HCT116 (cell line): ENCODE data around the gene ASS1. TPM values are rescaled to one million over a fixed set of nuclear protein-coding genes. Genes with fewer than 3 reads are reported as not detected.

Experiments used
- ATAC-seq: fragments of 200-7000 bp; cut with Tn5 transposase; 2 replicates; pipeline ENCODE4 v1.9.1; 2020; ENCODE audit warnings: mild to moderate bottlenecking, moderate library complexity
- BruUV-seq: library from RNA; stranded (reverse); fragments of 400-500 nt; replicated peaks from 2 replicates; lab custom pipeline; 2021; lab: Mats Ljungman, UMichigan
- CTCF ChIA-PET: fragments of 300-600 bp; sonication (Branson Sonifier 250); formaldehyde crosslinking; loops from one replicate; lab custom pipeline; 2021; ENCODE audit warnings: antibody characterized with exemption; lab: Charles Lee
- POLR2A ChIA-PET: fragments of 300-600, 350-600 bp; sonication (Branson Sonifier 250); formaldehyde crosslinking; loops from one replicate; lab custom pipeline; 2021; ENCODE audit warnings: antibody characterized with exemption; lab: Charles Lee
- RAD21 ChIA-PET, 2 experiments: fragments of 300-600 bp; sonication (Branson Sonifier 250); formaldehyde crosslinking; loops; one replicate each; lab custom pipeline; 2023; ENCODE audit warnings: low total read pairs in 2 of 2; ENCODE audit not compliant: uncharacterized antibody in 2 of 2, unreplicated experiment in 2 of 2, low non-redundant PET in 1 of 2; lab: Charles Lee
- DNase-seq: peaks from one replicate; pipeline ENCODE4 v3.0.0-alpha.2; 2010; ENCODE audit warnings: low read depth, low spot score
- H2AFZ ChIP-seq: fragments of 200-600 bp; shearing (Covaris generic), sonication (generic); 2 replicates; pipeline ENCODE4 v1.6.1; 2017; ENCODE audit warnings: low read depth, mixed run types, mixed read lengths, antibody characterized with exemption, low read length; ENCODE audit not compliant: poor library complexity, severe bottlenecking
- H3K27ac ChIP-seq: 2 replicates; pipeline ENCODE4 v1.5.1; 2012; ENCODE audit warnings: low read depth, low read length
- H3K27me3 ChIP-seq: fragments of 200-600 bp; sonication (generic); 2 replicates; pipeline ENCODE4 v1.6.1; 2016; ENCODE audit warnings: mixed run types, low read length, mixed read lengths; ENCODE audit not compliant: insufficient read depth
- H3K36me3 ChIP-seq, 2 experiments: fragments of 200-500 bp in 1 of 2; fragments of 200-600 bp in 1 of 2; sonication (Bioruptor generic) in 1 of 2; sonication (generic) in 1 of 2; 2 replicates each; pipeline versions ENCODE4 v1.5.1 to v1.6.1; 2014 to 2016; ENCODE audit warnings: low read length in 2 of 2, inconsistent platforms in 1 of 2, mixed read lengths in 1 of 2, mixed run types in 1 of 2; ENCODE audit not compliant: insufficient read depth in 2 of 2, control insufficient read depth in 1 of 2
- H3K4me1 ChIP-seq, 2 experiments: fragments of 200-600 bp in 1 of 2; sonication (generic) in 1 of 2; 2 replicates each; pipeline versions ENCODE4 v1.5.1 to v1.6.1; 2012 to 2017; ENCODE audit warnings: low read length in 2 of 2, inconsistent platforms in 1 of 2, mild to moderate bottlenecking in 1 of 2, mixed read lengths in 1 of 2, mixed run types in 1 of 2, moderate library complexity in 1 of 2; ENCODE audit not compliant: insufficient read depth in 2 of 2, control insufficient read depth in 1 of 2
- H3K4me2 ChIP-seq: fragments of 200-600 bp; sonication (generic); 2 replicates; pipeline ENCODE4 v1.6.1; 2017; ENCODE audit warnings: mixed run types, low read length, mixed read lengths
- H3K4me3 ChIP-seq, 2 experiments: fragments of 200-600 bp in 1 of 2; sonication (generic) in 1 of 2; replicated peaks in 1 of 2; 2 replicates each; pipeline ENCODE4 v1.5.1; 2011 to 2016; ENCODE audit warnings: low read length in 2 of 2, control low read depth in 1 of 2, low read depth in 1 of 2, mild to moderate bottlenecking in 1 of 2, mixed read lengths in 1 of 2, mixed run types in 1 of 2
- H3K79me2 ChIP-seq: fragments of 200-600 bp; sonication (generic); 2 replicates; pipeline ENCODE4 v1.6.1; 2017; ENCODE audit warnings: mild to moderate bottlenecking, mixed run types, low read length, moderate library complexity, mixed read lengths; ENCODE audit not compliant: insufficient read depth
- H3K9ac ChIP-seq: fragments of 200-600 bp; sonication (generic); 2 replicates; pipeline ENCODE4 v1.6.1; 2016; ENCODE audit warnings: low read length, mixed read lengths
- H3K9me2 ChIP-seq: fragments of 200-600 bp; sonication (generic), shearing (Covaris generic); 2 replicates; pipeline ENCODE4 v1.6.1; 2017; ENCODE audit warnings: mixed run types, mild to moderate bottlenecking, moderate library complexity; ENCODE audit not compliant: insufficient read depth
- H3K9me3 ChIP-seq, 2 experiments: fragments of 200-500 bp in 1 of 2; fragments of 200-600 bp in 1 of 2; sonication (Bioruptor generic) in 1 of 2; sonication (generic) in 1 of 2; 2 replicates each; pipeline ENCODE4 v1.6.1; 2014 to 2017; ENCODE audit warnings: low read length in 2 of 2, mixed read lengths in 2 of 2, inconsistent platforms in 1 of 2, low read depth in 1 of 2, mild to moderate bottlenecking in 1 of 2, mixed run types in 1 of 2, moderate library complexity in 1 of 2; ENCODE audit not compliant: control insufficient read depth in 1 of 2, insufficient read depth in 1 of 2
- H4K20me1 ChIP-seq: fragments of 200-600 bp; sonication (generic), shearing (Covaris generic); 2 replicates; pipeline ENCODE4 v1.6.1; 2017; ENCODE audit warnings: mixed run types, mild to moderate bottlenecking, moderate library complexity; ENCODE audit not compliant: insufficient read depth
- CBX3 ChIP-seq: IDR thresholded peaks from 2 replicates; pipeline ENCODE4 v1.6.1; 2012; ENCODE audit warnings: low read depth
- CTCF ChIP-seq, 3 experiments: fragments of 200-600 bp in 1 of 3; sonication (generic) in 1 of 3; IDR thresholded peaks in 2 of 3; conservative IDR thresholded peaks in 1 of 3; 2 replicates each; pipeline ENCODE4 v1.5.1; 2012 to 2017; ENCODE audit warnings: low read depth in 2 of 3, low read length in 2 of 3, antibody characterized with exemption in 1 of 3, borderline replicate concordance in 1 of 3, control low read depth in 1 of 3, mild to moderate bottlenecking in 1 of 3, mixed read lengths in 1 of 3, mixed run types in 1 of 3, moderate library complexity in 1 of 3; ENCODE audit not compliant: insufficient read depth in 1 of 3
- EGR1 ChIP-seq: IDR thresholded peaks from 2 replicates; pipeline ENCODE4 v1.6.1; 2012; ENCODE audit warnings: low read depth
- EZH2phosphoT487 ChIP-seq: fragments of 200-600 bp; IDR thresholded peaks from 2 replicates; pipeline ENCODE4 v1.6.1; 2018; ENCODE audit warnings: antibody characterized with exemption, borderline replicate concordance
- FOSL1 ChIP-seq: IDR thresholded peaks from 2 replicates; pipeline ENCODE4 v1.6.1; 2012; ENCODE audit warnings: low read depth
- POLR2A ChIP-seq: IDR thresholded peaks from 2 replicates; pipeline ENCODE4 v1.7.0; 2011; ENCODE audit warnings: borderline replicate concordance; ENCODE audit not compliant: insufficient read depth, insufficient read length; ENCODE audit errors: extremely low read depth
- POLR2AphosphoS5 ChIP-seq: IDR thresholded peaks from 2 replicates; pipeline ENCODE4 v1.6.1; 2011; ENCODE audit warnings: mild to moderate bottlenecking, low read depth, low read length, moderate library complexity
- SIN3A ChIP-seq: IDR thresholded peaks from 2 replicates; pipeline ENCODE4 v1.6.1; 2012; ENCODE audit warnings: low read depth
- SP1 ChIP-seq: IDR thresholded peaks from 2 replicates; pipeline ENCODE4 v1.6.1; 2012; ENCODE audit warnings: low read depth
- SRF ChIP-seq: IDR thresholded peaks from 2 replicates; pipeline ENCODE4 v1.6.1; 2012; ENCODE audit warnings: low read depth
- YY1 ChIP-seq: IDR thresholded peaks from 2 replicates; pipeline ENCODE4 v1.6.1; 2011; ENCODE audit warnings: low read length, low read depth, moderate library complexity, mild to moderate bottlenecking; ENCODE audit not compliant: insufficient replicate concordance; ENCODE audit errors: extremely low read depth
- ZNF274 ChIP-seq: fragments of 200-500 bp; sonication (Bioruptor generic); IDR thresholded peaks from 2 replicates; pipeline ENCODE4 v1.6.1; 2014; ENCODE audit warnings: mild to moderate bottlenecking, low read depth, low read length, inconsistent platforms
- intact Hi-C: fragments of 100-400 bp; cut with micrococcal nuclease; formaldehyde crosslinking; loops from 2 replicates; pipeline ENCODE4 v1.10.0; 2022
- total RNA-seq: library from RNA; stranded (reverse); gene quantifications from one replicate; pipeline ENCODE4 v1.2.1, GENCODE V29; 2021; ENCODE audit not compliant: unreplicated experiment
- TF ChIP-seq, protein P1 (sequence below): IDR thresholded peaks from 2 replicates; pipeline ENCODE4 v1.6.1; 2012; ENCODE audit warnings: low read depth
- TF ChIP-seq, protein P2 (sequence below): IDR thresholded peaks from 2 replicates; pipeline ENCODE4 v1.6.1; 2012

The ASS1 gene
- total RNA-seq, 1 experiment from 2014 or later, result 92.6 TPM

DNA sequence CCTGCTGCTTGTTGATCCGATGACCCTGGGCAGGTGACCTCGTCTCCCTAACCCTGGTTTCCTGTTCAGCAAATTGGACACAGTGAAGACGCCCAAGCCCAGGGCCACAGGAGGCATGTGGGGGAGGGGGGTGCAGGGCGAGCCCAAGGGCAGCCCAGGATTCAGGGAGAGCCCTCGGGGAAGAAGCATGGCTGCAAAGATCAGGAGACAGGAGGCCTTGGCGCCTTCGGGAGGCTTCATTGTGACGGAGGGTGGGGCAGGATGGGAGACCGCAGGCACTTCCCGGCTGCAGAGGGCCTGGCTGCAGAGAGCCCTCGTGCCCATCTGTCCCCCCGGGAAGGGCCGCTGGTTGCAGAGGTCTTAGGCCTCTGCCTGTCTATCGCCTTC, 6.2 kb downstream of the ASS1 start:
- no peak overlapping the region for H2AFZ ChIP-seq
- no TSS peak for BruUV-seq
- no peak overlapping the region for H3K27ac ChIP-seq
- TF ChIP-seq, protein P1, sequence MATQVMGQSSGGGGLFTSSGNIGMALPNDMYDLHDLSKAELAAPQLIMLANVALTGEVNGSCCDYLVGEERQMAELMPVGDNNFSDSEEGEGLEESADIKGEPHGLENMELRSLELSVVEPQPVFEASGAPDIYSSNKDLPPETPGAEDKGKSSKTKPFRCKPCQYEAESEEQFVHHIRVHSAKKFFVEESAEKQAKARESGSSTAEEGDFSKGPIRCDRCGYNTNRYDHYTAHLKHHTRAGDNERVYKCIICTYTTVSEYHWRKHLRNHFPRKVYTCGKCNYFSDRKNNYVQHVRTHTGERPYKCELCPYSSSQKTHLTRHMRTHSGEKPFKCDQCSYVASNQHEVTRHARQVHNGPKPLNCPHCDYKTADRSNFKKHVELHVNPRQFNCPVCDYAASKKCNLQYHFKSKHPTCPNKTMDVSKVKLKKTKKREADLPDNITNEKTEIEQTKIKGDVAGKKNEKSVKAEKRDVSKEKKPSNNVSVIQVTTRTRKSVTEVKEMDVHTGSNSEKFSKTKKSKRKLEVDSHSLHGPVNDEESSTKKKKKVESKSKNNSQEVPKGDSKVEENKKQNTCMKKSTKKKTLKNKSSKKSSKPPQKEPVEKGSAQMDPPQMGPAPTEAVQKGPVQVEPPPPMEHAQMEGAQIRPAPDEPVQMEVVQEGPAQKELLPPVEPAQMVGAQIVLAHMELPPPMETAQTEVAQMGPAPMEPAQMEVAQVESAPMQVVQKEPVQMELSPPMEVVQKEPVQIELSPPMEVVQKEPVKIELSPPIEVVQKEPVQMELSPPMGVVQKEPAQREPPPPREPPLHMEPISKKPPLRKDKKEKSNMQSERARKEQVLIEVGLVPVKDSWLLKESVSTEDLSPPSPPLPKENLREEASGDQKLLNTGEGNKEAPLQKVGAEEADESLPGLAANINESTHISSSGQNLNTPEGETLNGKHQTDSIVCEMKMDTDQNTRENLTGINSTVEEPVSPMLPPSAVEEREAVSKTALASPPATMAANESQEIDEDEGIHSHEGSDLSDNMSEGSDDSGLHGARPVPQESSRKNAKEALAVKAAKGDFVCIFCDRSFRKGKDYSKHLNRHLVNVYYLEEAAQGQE, result no peak
- TF ChIP-seq, protein P2, sequence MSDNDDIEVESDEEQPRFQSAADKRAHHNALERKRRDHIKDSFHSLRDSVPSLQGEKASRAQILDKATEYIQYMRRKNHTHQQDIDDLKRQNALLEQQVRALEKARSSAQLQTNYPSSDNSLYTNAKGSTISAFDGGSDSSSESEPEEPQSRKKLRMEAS, result no peak
- TF ChIP-seq EGR1, result no peak
- no peak for TF ChIP-seq POLR2AphosphoS5
- TF ChIP-seq CBX3, result no peak
- TF ChIP-seq EZH2phosphoT487, result no peak
- no peak for TF ChIP-seq SIN3A
- no peak for TF ChIP-seq SP1
- no peak for TF ChIP-seq CTCF (IDR thresholded peaks at IDR 0.05 in 2 of 3, conservative IDR thresholded peaks at IDR 0.05 in 1 of 3; ENCODE audit: borderline replicate concordance in 1 of 3, insufficient read depth in 1 of 3, low read depth in 2 of 3, low read length in 2 of 3)
- TF ChIP-seq SRF, result no peak
- TF ChIP-seq POLR2A, result no peak
- TF ChIP-seq FOSL1, result no peak
- no peak for TF ChIP-seq ZNF274
- no peak for TF ChIP-seq YY1
- POLR2A ChIA-PET, result no interaction called here
- H3K27me3 ChIP-seq, result no peaks in the 10 kb centered on the region
- CTCF ChIA-PET, result no interaction called here
- H3K79me2 ChIP-seq, result no peaks in the 10 kb centered on the region
- H3K9me2 ChIP-seq, result no peaks in the 10 kb centered on the region
- H3K9me3 ChIP-seq, result no peaks in the 10 kb centered on the region
- H3K4me2 ChIP-seq, result peak overlapping the region; percentile 64; the same call in 1 of the 2 replicates
- no peak for ATAC-seq
- RAD21 ChIA-PET, result no interaction called here
- H3K4me1 ChIP-seq, result peaks cover 31 to 32% of the 10 kb centered on the region in 2 experiments
- H4K20me1 ChIP-seq, result no peaks in the 10 kb centered on the region
- intact Hi-C loops, result no loop called here
- H3K4me3 ChIP-seq, result no peak overlapping the region
- H3K9ac ChIP-seq, result no peak overlapping the region
- DNase-seq, result no peak
- no peaks in the 10 kb centered on the region for H3K36me3 ChIP-seq
